Uterus (tissue), 2 donors: ENCODE data around the gene NPAS2.

Source experiments
- POLR2A ChIP-seq, 2 donors: fragments of 450-650 bp; IDR thresholded peaks; one replicate each; pipeline ENCODE4 v1.6.1; 2016; ENCODE audit warnings: antibody characterized with exemption in 2 of 2, mild to moderate bottlenecking in 1 of 2, moderate library complexity in 1 of 2
- TF ChIP-seq, protein P1 (sequence below), 4 experiments: fragments of 200-600 bp in 2 of 4; fragments of 450-650 bp in 2 of 4; sonication (generic) in 2 of 4; IDR thresholded peaks; one replicate each; pipeline ENCODE4 v1.5.1; 2016 to 2019; ENCODE audit warnings: antibody characterized with exemption in 4 of 4, mild to moderate bottlenecking in 2 of 4, moderate library complexity in 1 of 4

DNA sequence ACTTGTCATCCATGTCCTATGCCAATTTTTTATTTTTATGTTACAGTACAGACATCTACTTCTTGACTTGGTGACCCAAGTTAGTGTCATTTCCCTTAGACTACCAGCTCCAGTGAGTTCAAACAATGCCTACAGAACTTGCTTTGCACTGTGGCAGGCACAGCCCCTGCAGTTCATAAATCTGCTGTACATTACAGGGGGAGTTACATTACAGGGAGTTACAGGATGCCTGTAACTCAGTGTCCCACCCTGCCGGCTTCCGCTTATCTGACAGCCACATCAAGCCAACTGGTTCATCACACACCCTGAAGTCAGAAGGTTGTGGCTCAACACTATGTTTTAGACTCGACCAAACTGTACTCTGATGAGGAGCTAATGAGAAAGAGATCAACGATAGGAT, 7.8 kb upstream of the NPAS2 start:
- TF ChIP-seq, protein P1, sequence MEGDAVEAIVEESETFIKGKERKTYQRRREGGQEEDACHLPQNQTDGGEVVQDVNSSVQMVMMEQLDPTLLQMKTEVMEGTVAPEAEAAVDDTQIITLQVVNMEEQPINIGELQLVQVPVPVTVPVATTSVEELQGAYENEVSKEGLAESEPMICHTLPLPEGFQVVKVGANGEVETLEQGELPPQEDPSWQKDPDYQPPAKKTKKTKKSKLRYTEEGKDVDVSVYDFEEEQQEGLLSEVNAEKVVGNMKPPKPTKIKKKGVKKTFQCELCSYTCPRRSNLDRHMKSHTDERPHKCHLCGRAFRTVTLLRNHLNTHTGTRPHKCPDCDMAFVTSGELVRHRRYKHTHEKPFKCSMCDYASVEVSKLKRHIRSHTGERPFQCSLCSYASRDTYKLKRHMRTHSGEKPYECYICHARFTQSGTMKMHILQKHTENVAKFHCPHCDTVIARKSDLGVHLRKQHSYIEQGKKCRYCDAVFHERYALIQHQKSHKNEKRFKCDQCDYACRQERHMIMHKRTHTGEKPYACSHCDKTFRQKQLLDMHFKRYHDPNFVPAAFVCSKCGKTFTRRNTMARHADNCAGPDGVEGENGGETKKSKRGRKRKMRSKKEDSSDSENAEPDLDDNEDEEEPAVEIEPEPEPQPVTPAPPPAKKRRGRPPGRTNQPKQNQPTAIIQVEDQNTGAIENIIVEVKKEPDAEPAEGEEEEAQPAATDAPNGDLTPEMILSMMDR (IDR thresholded peaks at IDR 0.05), result no peak
- no peak for TF ChIP-seq POLR2A (IDR thresholded peaks at IDR 0.05)
